Fibroblast of pulmonary artery (primary cell): Measurements from ENCODE around the gene CLDN14.

ENCODE experiments used
- DNase-seq: peaks from one replicate; pipeline ENCODE4 v3.0.0-alpha.2; 2010; ENCODE audit warnings: low read depth
- H3K4me3 ChIP-seq: replicated peaks from 2 replicates; pipeline ENCODE4 v1.5.1; 2011; ENCODE audit warnings: low read depth, mild to moderate bottlenecking, control low read depth, low read length, moderate library complexity
- CTCF ChIP-seq: IDR thresholded peaks from 2 replicates; pipeline ENCODE4 v1.5.1; 2011; ENCODE audit warnings: mild to moderate bottlenecking, control low read depth, low read length, inconsistent platforms; ENCODE audit errors: missing control alignments

CLDN14 gene

GRCh38 chr21:36473203-36473602 is 6.7 kb downstream of the CLDN14 start:
- TF ChIP-seq CTCF = no peak
- no peak for DNase-seq
- no peak overlapping the region for H3K4me3 ChIP-seq

DNA sequence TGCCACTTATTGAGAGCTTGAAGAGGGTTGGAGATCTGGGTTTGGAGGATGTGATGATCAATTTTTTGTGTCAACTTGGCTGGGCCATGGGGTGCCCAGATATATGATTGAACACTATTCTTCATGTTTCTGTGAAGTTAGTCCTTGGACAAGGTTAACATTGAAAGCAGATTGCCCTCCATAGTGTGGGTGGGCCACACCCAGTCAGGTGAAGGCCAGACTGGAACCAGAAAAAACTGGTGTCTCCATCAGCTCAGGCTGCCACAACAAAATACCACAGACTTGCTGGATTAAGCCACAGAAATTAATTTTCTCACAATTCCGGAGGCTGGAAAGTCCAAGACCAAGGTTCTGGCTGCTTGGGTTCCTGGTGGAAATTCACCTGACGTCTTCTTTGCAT is 7.5 kb downstream of the CLDN14 start:
- TF ChIP-seq CTCF = no peak
- DNase-seq = no peak
- H3K4me3 ChIP-seq = no peak overlapping the region

GRCh38 chr21:36471254-36471723 is 8.6 kb downstream of the CLDN14 start:
- no peak for DNase-seq
- TF ChIP-seq CTCF = no peak
- H3K4me3 ChIP-seq = no peak overlapping the region

DNA sequence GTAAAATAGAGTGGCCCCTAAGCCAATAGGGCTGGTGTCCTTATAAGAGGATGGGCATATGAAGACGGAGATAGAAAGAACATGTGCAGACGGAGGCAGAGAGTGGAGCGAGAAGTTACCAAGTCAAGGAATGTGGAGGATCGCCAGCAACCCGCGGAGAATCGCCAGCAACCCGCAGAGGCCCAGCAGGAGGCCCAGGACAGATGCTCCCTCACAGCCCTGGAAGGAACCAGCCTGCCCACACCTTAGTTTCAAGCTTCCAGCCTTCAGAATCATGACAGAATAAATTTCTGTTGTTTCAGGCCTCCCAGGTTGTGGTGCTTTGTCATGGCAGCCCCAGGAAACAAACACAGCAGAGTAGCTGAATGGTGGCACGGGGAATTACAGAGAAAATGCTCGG is 9.6 kb downstream of the CLDN14 start:
- no peak for TF ChIP-seq CTCF
- DNase-seq = no peak
- H3K4me3 ChIP-seq = no peak overlapping the region

DNA sequence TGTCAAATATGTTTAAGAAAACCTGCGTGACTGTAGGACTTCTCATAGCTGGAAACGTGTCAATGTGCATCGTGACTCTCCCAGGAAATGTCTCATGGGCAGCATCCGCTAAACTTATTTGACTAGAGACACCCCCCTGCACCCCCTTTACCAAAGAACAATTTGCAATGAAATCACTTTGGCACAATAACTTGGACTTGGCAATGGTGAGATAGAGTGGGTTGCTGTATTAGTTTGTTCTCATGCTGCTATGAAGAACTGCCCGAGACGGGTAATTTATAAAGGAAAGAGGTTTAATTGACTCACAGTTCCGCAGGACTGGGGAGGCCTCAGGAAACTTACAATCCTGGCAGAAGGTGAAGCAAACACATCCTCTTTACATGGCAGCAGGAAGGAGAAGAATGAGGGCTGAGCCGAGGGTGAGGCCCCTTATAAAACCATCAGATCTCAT is 13.8 kb downstream of the CLDN14 start:
- DNase-seq = peak; percentile 57
- no peak overlapping the region for H3K4me3 ChIP-seq
- no peak for TF ChIP-seq CTCF

DNA sequence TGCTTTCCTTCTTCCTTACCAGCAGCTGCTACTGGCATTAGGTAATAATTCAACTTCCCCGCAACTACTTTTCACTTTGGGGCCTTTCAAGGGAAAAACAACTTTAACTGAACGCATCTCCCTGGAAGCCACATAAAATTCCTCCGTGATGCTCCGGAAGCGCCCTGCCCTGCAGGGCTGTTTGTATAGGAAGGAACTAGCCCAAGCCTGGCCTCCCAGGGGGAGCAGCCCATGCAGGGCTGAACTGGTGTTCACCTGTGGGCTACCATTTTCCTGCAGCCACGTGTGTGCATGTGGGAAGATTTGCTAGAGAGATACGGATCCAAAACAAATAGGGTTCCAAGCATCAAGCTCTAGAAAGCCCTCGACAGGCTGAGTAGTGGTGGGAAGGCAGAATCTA is 14.4 kb downstream of the CLDN14 start:
- no peak overlapping the region for H3K4me3 ChIP-seq
- DNase-seq = no peak
- TF ChIP-seq CTCF = no peak

- DNase-seq = no peak
- H3K4me3 ChIP-seq = no peak overlapping the region
- no peak for TF ChIP-seq CTCF
Observed at GRCh38 chr21:36464590-36464989, 15.3 kb downstream of the CLDN14 start.
